Gastrocnemius medialis (tissue), 4 donors: ENCODE measurements around the gene DCAF6.

Experiments used
- POLR2A ChIP-seq, 2 donors: fragments of 450-650 bp; IDR thresholded peaks; one replicate each; pipeline ENCODE4 v1.6.1; 2017; ENCODE audit warnings: antibody characterized with exemption in 2 of 2, mild to moderate bottlenecking in 2 of 2, moderate library complexity in 2 of 2
- TF ChIP-seq, protein P1 (sequence below), 5 experiments: fragments of 450-650 bp in 3 of 5; fragments of 200-600 bp in 2 of 5; sonication (generic) in 2 of 5; IDR thresholded peaks in 4 of 5; conservative IDR thresholded peaks in 1 of 5; 1 replicate in 4 of 5; 2 replicates in 1 of 5; pipeline ENCODE4 v1.5.1; 2016 to 2019; ENCODE audit warnings: antibody characterized with exemption in 5 of 5, mild to moderate bottlenecking in 3 of 5, moderate library complexity in 3 of 5

DNA sequence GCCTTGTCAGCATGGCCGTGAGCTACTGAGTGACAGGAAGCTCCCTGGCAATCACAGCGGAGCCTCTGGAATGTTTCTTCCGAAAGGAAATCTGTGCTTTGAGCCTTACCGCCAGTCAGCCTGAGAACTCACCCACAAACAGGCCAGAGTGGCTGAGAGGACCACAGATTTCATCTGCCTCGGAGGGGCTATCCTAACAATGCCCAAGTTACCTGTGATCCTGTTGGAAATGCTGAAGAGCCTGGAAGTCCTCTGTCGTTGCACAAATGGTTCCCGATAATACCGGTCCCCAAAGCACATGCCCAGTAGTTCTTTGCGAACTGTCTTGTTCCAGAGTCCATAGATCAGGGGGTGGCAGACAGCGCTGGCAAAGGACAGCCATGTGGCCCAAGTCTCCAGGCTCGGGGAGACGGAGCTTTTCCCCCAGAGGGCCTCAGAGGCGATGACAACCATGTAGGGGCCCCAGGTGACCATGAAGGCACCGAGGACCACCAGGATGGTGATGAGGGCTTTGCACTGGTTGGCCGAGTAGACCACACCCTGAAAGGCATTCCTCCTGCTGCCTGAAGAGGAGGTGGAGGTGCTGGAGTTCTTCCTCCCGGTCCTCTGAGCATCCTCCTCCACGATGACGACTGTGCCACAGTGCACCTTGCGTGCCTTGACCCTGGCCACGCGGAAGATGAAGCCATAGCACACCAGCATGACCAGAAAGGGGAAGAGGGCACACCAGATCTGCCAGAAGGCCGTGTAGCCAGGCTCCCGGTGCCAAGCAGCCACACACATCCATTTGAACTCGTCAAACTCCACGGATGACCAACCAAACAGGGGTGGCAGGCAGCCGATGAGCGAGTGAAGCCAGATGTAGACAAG, 160.0 kb downstream of the DCAF6 start:
- TF ChIP-seq, protein P1, sequence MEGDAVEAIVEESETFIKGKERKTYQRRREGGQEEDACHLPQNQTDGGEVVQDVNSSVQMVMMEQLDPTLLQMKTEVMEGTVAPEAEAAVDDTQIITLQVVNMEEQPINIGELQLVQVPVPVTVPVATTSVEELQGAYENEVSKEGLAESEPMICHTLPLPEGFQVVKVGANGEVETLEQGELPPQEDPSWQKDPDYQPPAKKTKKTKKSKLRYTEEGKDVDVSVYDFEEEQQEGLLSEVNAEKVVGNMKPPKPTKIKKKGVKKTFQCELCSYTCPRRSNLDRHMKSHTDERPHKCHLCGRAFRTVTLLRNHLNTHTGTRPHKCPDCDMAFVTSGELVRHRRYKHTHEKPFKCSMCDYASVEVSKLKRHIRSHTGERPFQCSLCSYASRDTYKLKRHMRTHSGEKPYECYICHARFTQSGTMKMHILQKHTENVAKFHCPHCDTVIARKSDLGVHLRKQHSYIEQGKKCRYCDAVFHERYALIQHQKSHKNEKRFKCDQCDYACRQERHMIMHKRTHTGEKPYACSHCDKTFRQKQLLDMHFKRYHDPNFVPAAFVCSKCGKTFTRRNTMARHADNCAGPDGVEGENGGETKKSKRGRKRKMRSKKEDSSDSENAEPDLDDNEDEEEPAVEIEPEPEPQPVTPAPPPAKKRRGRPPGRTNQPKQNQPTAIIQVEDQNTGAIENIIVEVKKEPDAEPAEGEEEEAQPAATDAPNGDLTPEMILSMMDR (IDR thresholded peaks at IDR 0.05 in 4 of 5, conservative IDR thresholded peaks at IDR 0.05 in 1 of 5): no peak
- TF ChIP-seq POLR2A (IDR thresholded peaks at IDR 0.05): no peak
